Stimulated activated naive B cell treated with anti-CD40 and anti-IgM and Interleukin-4, amounts not matched to agents 10 μg/mL and 1 μg/mL and 100 μg/mL, for 72 hours (primary cell): Measurements from ENCODE around the gene GRM7.

Experiments used
- ATAC-seq, 2 donors: fragments of 150-1000 bp; cut with Tn5 transposase; replicated peaks; 2 replicates each; pipeline ENCODE4 v1.10.0; 2021; ENCODE audit warnings: moderate library complexity in 1 of 2
- DNase-seq: peaks from one replicate; pipeline ENCODE4 v3.0.0; 2021
- H3K27ac Mint-ChIP-seq: one replicate; pipeline ENCODE4 v1.8.0; 2022; ENCODE audit warnings: mild to moderate bottlenecking, mixed read lengths
- H3K27me3 Mint-ChIP-seq, 2 donors: one replicate each; pipeline ENCODE4 v1.8.0; 2022; ENCODE audit warnings: mixed read lengths in 2 of 2
- H3K36me3 Mint-ChIP-seq, 2 donors: one replicate each; pipeline ENCODE4 v1.8.0; 2022; ENCODE audit warnings: mixed read lengths in 2 of 2, mild to moderate bottlenecking in 1 of 2
- H3K4me1 Mint-ChIP-seq, 2 donors: one replicate each; pipeline ENCODE4 v1.8.0; 2022; ENCODE audit warnings: mixed read lengths in 2 of 2, mild to moderate bottlenecking in 1 of 2
- H3K4me3 Mint-ChIP-seq, 2 donors: one replicate each; pipeline ENCODE4 v1.8.0; 2022; ENCODE audit warnings: mild to moderate bottlenecking in 2 of 2, mixed read lengths in 2 of 2, moderate library complexity in 1 of 2
- H3K9me3 Mint-ChIP-seq, 2 donors: one replicate each; pipeline ENCODE4 v1.8.0; 2022; ENCODE audit warnings: mixed read lengths in 2 of 2, mild to moderate bottlenecking in 1 of 2

Gene GRM7

DNA sequence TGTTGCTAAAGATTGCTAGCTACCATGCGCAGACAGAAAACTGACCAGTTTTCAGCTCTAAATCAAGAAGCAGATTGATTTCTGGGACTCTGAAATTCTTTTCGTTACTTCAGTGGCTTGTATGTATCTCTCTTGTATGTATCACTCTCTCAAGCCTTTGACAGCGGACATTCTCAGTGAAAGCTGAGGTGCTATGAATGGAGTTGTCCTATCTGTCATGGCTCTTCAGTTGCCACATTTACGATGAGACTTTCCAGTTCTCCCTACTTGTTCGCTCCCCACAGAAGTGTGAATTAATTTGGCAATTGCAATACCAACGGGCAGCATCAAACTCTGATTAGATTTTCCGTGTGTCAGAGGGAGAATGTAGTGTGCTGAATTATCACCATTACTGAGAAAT is 432.4 kb downstream of the GRM7 start:
- no peak for DNase-seq
- ATAC-seq = no peak
- Mint-ChIP-seq H3K27ac (no peak overlapping the region), H3K4me3 (no peak overlapping the region), H3K27me3 (no peaks in the 10 kb centered on the region), H3K36me3 (no peaks in the 10 kb centered on the region), H3K9me3 (peaks cover 0 to 5% of the 10 kb centered on the region in 2 donors), H3K4me1 (no peaks in the 10 kb centered on the region)

- no peaks in the 10 kb centered on the region for H3K4me1 Mint-ChIP-seq
- H3K4me3 Mint-ChIP-seq = no peak overlapping the region
- no peak for DNase-seq
- peaks cover 0 to 1% of the 10 kb centered on the region in 2 donors for H3K36me3 Mint-ChIP-seq
- no peaks in the 10 kb centered on the region for H3K27me3 Mint-ChIP-seq
- peaks cover 0 to 8% of the 10 kb centered on the region in 2 donors for H3K9me3 Mint-ChIP-seq
- ATAC-seq = no peak
- H3K27ac Mint-ChIP-seq = no peak overlapping the region
Measured at GRCh38 chr3:7305561-7305960, 444.6 kb downstream of the GRM7 start.

- no peak overlapping the region for H3K27ac Mint-ChIP-seq
- peaks cover 0 to 8% of the 10 kb centered on the region in 2 donors for H3K9me3 Mint-ChIP-seq
- no peaks in the 10 kb centered on the region for H3K4me1 Mint-ChIP-seq
- ATAC-seq (no peak), DNase-seq (no peak)
- H3K36me3 Mint-ChIP-seq = peaks cover 0 to 1% of the 10 kb centered on the region in 2 donors
- H3K4me3 Mint-ChIP-seq = no peak overlapping the region
- H3K27me3 Mint-ChIP-seq = no peaks in the 10 kb centered on the region
Measured at GRCh38 chr3:7306901-7307300, 446.0 kb downstream of the GRM7 start.

- Mint-ChIP-seq H3K27me3 (no peaks in the 10 kb centered on the region), H3K9me3 (peaks cover 0 to 8% of the 10 kb centered on the region in 2 donors), H3K4me3 (no peak overlapping the region), H3K4me1 (no peaks in the 10 kb centered on the region), H3K27ac (no peak overlapping the region), H3K36me3 (peaks cover 0 to 1% of the 10 kb centered on the region in 2 donors)
- no peak for ATAC-seq
- no peak for DNase-seq
Measured at GRCh38 chr3:7307410-7307809, 446.5 kb downstream of the GRM7 start.

- H3K36me3 Mint-ChIP-seq = no peaks in the 10 kb centered on the region
- peaks cover 0 to 3% of the 10 kb centered on the region in 2 donors for H3K9me3 Mint-ChIP-seq
- no peaks in the 10 kb centered on the region for H3K27me3 Mint-ChIP-seq
- DNase-seq (no peak), ATAC-seq (no peak)
- no peaks in the 10 kb centered on the region for H3K4me1 Mint-ChIP-seq
- H3K4me3 Mint-ChIP-seq = no peak overlapping the region
- H3K27ac Mint-ChIP-seq = no peak overlapping the region
Measured at GRCh38 chr3:7309641-7310102, 448.8 kb downstream of the GRM7 start.

GRCh38 chr3:7315037-7315436 is 454.1 kb downstream of the GRM7 start:
- Mint-ChIP-seq H3K4me1 (no peaks in the 10 kb centered on the region), H3K27ac (no peak overlapping the region), H3K27me3 (no peaks in the 10 kb centered on the region), H3K4me3 (no peak overlapping the region), H3K36me3 (no peaks in the 10 kb centered on the region), H3K9me3 (peaks cover 0 to 1% of the 10 kb centered on the region in 2 donors)
- DNase-seq (no peak), ATAC-seq (no peak)

DNA sequence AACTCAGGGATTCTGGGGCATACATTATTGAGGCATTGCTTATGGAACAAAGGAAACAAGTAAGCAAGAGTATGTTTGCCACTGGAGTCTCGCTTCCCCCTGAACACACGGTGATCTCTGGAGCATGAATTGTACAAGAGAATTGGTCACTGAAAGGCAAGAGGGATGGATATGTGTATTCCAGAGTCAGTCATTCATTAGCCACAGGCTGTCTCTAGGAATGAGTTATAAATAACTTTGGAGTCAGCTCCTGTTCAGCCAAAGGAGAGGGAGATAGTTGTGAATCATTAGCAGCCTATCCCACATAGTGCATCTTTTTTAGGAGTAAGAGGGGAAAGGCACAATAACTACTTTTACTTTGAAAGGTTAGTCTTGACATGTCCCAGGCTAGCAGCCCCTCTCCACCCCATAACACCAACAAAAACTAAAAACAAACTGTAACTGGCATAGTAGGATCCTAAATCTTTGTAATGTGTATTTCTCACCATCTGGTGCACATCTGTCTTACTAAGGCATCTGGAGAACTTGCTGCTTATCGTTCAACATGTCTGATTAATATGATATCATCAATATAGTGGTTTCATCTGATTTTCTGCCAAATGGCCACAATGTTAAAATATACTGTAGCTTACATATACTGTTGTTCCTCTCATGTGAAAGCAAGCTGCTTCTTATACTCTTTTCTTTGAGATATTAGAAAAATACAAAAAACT is 462.2 kb downstream of the GRM7 start:
- Mint-ChIP-seq H3K27me3 (no peaks in the 10 kb centered on the region), H3K4me1 (no peaks in the 10 kb centered on the region), H3K36me3 (no peaks in the 10 kb centered on the region), H3K9me3 (peaks cover 0 to 5% of the 10 kb centered on the region in 2 donors), H3K27ac (no peak overlapping the region), H3K4me3 (no peak overlapping the region)
- ATAC-seq (no peak), DNase-seq (no peak)

- H3K9me3 Mint-ChIP-seq = peaks cover 0 to 8% of the 10 kb centered on the region in 2 donors
- no peak for DNase-seq
- H3K27me3 Mint-ChIP-seq = no peaks in the 10 kb centered on the region
- no peaks in the 10 kb centered on the region for H3K4me1 Mint-ChIP-seq
- H3K27ac Mint-ChIP-seq = no peak overlapping the region
- no peak for ATAC-seq
- H3K4me3 Mint-ChIP-seq = no peak overlapping the region
- no peaks in the 10 kb centered on the region for H3K36me3 Mint-ChIP-seq
Measured at GRCh38 chr3:7328339-7328738, 467.4 kb downstream of the GRM7 start.

DNA sequence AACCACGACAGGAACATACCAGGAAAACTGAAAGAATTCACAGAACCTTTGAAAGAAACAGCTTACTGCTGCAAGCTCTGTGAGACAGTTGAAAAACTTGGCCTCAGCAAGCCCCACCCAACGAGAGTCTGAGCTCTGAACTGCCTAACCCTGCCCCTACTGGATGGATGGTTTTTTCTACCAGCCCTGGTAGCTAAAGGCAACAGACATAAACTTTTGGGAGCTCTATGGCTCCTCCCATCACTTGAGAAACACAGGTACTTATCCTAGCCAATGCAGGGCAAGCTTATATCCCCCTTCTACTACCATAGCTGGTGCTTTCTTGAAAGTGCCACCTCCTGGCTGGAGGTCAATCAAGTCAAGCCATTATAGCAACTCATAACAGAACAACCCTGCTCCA is 471.8 kb downstream of the GRM7 start:
- DNase-seq (no peak), ATAC-seq (no peak)
- no peaks in the 10 kb centered on the region for H3K36me3 Mint-ChIP-seq
- H3K4me1 Mint-ChIP-seq = no peaks in the 10 kb centered on the region
- no peak overlapping the region for H3K4me3 Mint-ChIP-seq
- H3K9me3 Mint-ChIP-seq = peaks cover 9 to 22% of the 10 kb centered on the region in 2 donors
- H3K27me3 Mint-ChIP-seq = no peaks in the 10 kb centered on the region
- no peak overlapping the region for H3K27ac Mint-ChIP-seq

DNA sequence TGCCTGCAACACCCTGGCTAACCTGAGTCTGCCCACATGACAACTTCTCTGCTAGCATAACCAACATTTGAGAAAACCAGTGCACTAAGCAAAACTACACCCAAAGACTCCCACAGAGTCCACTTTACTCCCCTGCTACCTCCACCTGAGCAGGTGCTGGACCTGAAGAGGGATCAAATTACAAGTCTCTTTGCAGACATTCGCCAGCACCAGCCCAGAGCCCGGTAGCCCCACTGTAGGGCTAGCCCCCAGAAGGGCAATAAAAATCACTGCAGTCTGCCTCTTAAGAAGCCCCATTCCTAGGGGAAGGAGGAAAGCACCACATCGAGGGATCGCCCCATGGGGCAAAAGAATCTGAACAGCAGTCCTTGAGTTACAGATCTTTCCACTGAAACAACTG is 472.2 kb downstream of the GRM7 start:
- no peak for ATAC-seq
- no peaks in the 10 kb centered on the region for H3K4me1 Mint-ChIP-seq
- no peaks in the 10 kb centered on the region for H3K27me3 Mint-ChIP-seq

GRCh38 chr3:7340795-7341194 is 479.9 kb downstream of the GRM7 start:
- Mint-ChIP-seq H3K36me3 (no peaks in the 10 kb centered on the region), H3K27me3 (no peaks in the 10 kb centered on the region), H3K27ac (no peak overlapping the region), H3K4me1 (no peaks in the 10 kb centered on the region), H3K9me3 (peaks cover 9 to 13% of the 10 kb centered on the region in 2 donors), H3K4me3 (no peak overlapping the region)
- ATAC-seq (no peak), DNase-seq (no peak)

More for the DNA sequence above, 472.2 kb downstream of the GRM7 start:
- Mint-ChIP-seq H3K9me3 (peaks cover 9 to 24% of the 10 kb centered on the region in 2 donors), H3K4me3 (no peak overlapping the region), H3K27ac (no peak overlapping the region), H3K36me3 (no peaks in the 10 kb centered on the region)
- DNase-seq = no peak

DNA sequence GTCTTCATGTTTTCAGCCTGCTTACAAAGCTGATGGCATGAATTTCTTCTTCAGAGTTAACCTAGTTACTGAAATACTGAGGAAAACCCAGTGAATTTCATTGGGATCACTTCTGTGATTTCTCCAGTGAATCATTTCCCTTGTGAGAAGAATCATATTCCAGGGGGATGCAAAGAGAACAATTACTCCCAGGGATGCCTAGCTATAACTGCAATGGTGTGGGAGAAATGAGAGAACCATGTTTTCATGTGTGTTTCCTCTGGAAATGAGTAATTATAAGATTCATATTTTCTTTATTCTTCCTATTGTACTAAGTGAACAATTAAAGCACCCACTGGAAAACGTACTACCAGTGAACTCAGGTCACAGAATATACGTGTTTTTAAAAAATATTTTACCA is 485.4 kb downstream of the GRM7 start:
- ATAC-seq (no peak), DNase-seq (no peak)
- no peak overlapping the region for H3K27ac Mint-ChIP-seq
- peaks cover 0 to 4% of the 10 kb centered on the region in 2 donors for H3K9me3 Mint-ChIP-seq
- H3K4me1 Mint-ChIP-seq = no peaks in the 10 kb centered on the region
- H3K27me3 Mint-ChIP-seq = no peaks in the 10 kb centered on the region
- H3K4me3 Mint-ChIP-seq = no peak overlapping the region
- H3K36me3 Mint-ChIP-seq = no peaks in the 10 kb centered on the region

DNA sequence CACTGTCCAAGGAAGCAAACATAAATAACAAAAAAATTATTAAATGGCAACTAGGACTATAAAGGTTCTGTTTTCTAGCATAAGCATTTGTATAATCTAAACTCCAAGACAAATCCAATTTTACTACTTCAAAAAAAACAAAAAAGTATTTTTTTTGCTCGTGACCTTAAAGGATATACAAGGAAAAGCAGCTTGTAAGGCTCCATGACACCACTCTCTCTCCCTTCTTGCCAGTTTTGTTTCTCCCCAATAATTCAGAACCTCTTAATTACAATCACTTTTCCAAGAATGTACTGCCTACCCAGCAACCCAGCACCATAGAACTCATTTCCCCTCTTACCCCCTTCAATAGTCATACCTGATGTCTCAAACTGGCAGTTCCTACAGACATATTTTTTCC is 496.2 kb downstream of the GRM7 start:
- no peak overlapping the region for H3K4me3 Mint-ChIP-seq
- H3K27ac Mint-ChIP-seq = no peak overlapping the region
- H3K27me3 Mint-ChIP-seq = no peaks in the 10 kb centered on the region
- H3K36me3 Mint-ChIP-seq = no peaks in the 10 kb centered on the region
- no peaks in the 10 kb centered on the region for H3K4me1 Mint-ChIP-seq
- no peaks in the 10 kb centered on the region for H3K9me3 Mint-ChIP-seq
- no peak for DNase-seq
- ATAC-seq = no peak

DNA sequence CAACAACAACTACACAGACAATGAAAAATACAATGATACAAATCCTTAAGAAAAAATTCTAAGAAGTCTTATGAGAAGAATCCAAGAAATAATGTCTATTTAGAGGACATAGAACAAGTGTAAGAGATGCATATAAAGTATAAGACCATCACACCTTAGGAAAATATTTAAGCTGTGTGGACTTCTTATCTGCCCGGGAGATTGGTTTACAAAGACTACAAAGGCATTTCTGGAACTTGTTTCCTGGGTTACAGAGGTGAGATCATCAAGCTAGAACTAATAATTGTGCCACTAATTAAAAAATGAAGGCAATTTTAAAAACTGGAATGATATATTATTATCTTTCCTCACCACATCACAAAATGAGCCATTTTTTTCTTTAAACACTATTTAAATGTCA is 507.1 kb downstream of the GRM7 start:
- no peaks in the 10 kb centered on the region for H3K27me3 Mint-ChIP-seq
- no peak overlapping the region for H3K27ac Mint-ChIP-seq
- H3K4me3 Mint-ChIP-seq = no peak overlapping the region
- ATAC-seq = no peak
- no peak for DNase-seq
- H3K4me1 Mint-ChIP-seq = no peaks in the 10 kb centered on the region
- no peaks in the 10 kb centered on the region for H3K9me3 Mint-ChIP-seq
- H3K36me3 Mint-ChIP-seq = no peaks in the 10 kb centered on the region

DNA sequence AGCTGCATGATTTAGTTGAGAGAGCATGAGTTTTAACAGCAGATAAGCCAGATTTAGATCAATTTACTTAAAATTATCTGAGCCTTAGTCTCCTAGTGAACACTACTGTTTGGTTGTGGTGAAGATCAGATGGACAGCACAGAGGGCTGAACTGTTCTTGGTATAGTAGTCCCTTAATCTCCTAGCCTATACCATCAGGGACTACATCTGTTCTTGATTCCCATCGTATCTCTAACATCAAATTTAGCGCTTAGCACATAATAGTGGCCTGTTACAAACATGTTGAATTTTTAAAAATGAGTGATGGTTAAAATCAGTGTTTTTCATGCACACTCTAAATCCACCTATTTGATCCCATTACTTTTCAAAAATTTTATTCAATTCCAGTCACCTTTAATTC is 507.7 kb downstream of the GRM7 start:
- Mint-ChIP-seq H3K4me3 (no peak overlapping the region), H3K27me3 (no peaks in the 10 kb centered on the region), H3K27ac (no peak overlapping the region), H3K36me3 (no peaks in the 10 kb centered on the region), H3K9me3 (no peaks in the 10 kb centered on the region), H3K4me1 (no peaks in the 10 kb centered on the region)
- DNase-seq (no peak), ATAC-seq (no peak)
